GM18507 (cell line): ENCODE data around the gene PDLIM5.

Experiments used
- DNase-seq: peaks from one replicate; pipeline ENCODE4 v3.0.0; 2011; ENCODE audit warnings: low read depth; ENCODE audit not compliant: insufficient read length; ENCODE audit errors: extremely low spot score
- FAIRE-seq: peaks from 2 replicates; lab custom pipeline; 2011; peaks lifted over from hg19 to GRCh38; lab: Jason Lieb, UNC

PDLIM5 gene

GRCh38 chr4:94519019-94519418 lies 67.3 kb downstream of the PDLIM5 start:
- no peak for DNase-seq
- FAIRE-seq, result peak; percentile 60

GRCh38 chr4:94519925-94520789 lies 68.4 kb downstream of the PDLIM5 start:
- DNase-seq, result no peak
- FAIRE-seq, result peak; percentile 9

GRCh38 chr4:94523033-94523580 lies 71.4 kb downstream of the PDLIM5 start:
- no peak for FAIRE-seq
- no peak for DNase-seq

GRCh38 chr4:94523617-94524016 lies 71.9 kb downstream of the PDLIM5 start:
- DNase-seq (no peak), FAIRE-seq (no peak)

GRCh38 chr4:94525993-94526728 lies 74.4 kb downstream of the PDLIM5 start:
- FAIRE-seq, result peak; percentile 66
- DNase-seq, result no peak

- DNase-seq, result no peak
- FAIRE-seq, result no peak
These were observed 76.0 kb downstream of the PDLIM5 start for GRCh38 chr4:94527556-94528233.

GRCh38 chr4:94528792-94529451 lies 77.2 kb downstream of the PDLIM5 start:
- FAIRE-seq (no peak), DNase-seq (no peak)

GRCh38 chr4:94530073-94530472 lies 78.3 kb downstream of the PDLIM5 start:
- FAIRE-seq (no peak), DNase-seq (no peak)

GRCh38 chr4:94531991-94532789 lies 80.4 kb downstream of the PDLIM5 start:
- FAIRE-seq, result no peak
- DNase-seq, result no peak

- DNase-seq (no peak), FAIRE-seq (no peak)
These were observed 81.9 kb downstream of the PDLIM5 start for GRCh38 chr4:94533405-94534223.

- peak; percentile 2 for DNase-seq
- FAIRE-seq, result peak; percentile 89
These were observed 82.9 kb downstream of the PDLIM5 start for GRCh38 chr4:94534401-94535312.

GRCh38 chr4:94536049-94536448 lies 84.3 kb downstream of the PDLIM5 start:
- FAIRE-seq, result no peak
- no peak for DNase-seq

- no peak for DNase-seq
- peak; percentile 5 for FAIRE-seq
These were observed 85.1 kb downstream of the PDLIM5 start for GRCh38 chr4:94536649-94537469.

- FAIRE-seq (no peak), DNase-seq (no peak)
These were observed 86.3 kb downstream of the PDLIM5 start for GRCh38 chr4:94537921-94538628.

- FAIRE-seq, result no peak
- DNase-seq, result no peak
These were observed 88.7 kb downstream of the PDLIM5 start for GRCh38 chr4:94540476-94540875.
